Gastroesophageal sphincter (tissue), 4 donors: Measurements from ENCODE around the gene POLR3C. TPM values are rescaled to one million over a fixed set of nuclear protein-coding genes. Genes with fewer than 3 reads are reported as not detected.

Experiments
- ATAC-seq: fragments of 150-250 bp; one replicate; pipeline ENCODE4 v1.9.1; 2016; ENCODE audit warnings: mild to moderate bottlenecking, moderate library complexity
- H3K27ac ChIP-seq, 4 donors: fragments of 200-600 bp; sonication (generic) in 3 of 4; 1 replicate in 3 of 4; 2 replicates in 1 of 4; pipeline ENCODE4 v1.5.1; 2016 to 2019
- H3K27me3 ChIP-seq: fragments of 200-600 bp; sonication (generic); one replicate; pipeline ENCODE4 v1.5.1; 2019
- H3K36me3 ChIP-seq, 2 donors: fragments of 200-600 bp; sonication (generic); one replicate each; pipeline ENCODE4 v1.5.1; 2019; ENCODE audit warnings: control low read depth in 1 of 2
- H3K4me1 ChIP-seq, 3 donors: fragments of 200-600 bp; sonication (generic); 1 replicate in 2 of 3; 2 replicates in 1 of 3; pipeline ENCODE4 v1.5.1; 2016 to 2019; ENCODE audit warnings: control low read depth in 2 of 3
- H3K4me3 ChIP-seq, 2 donors: fragments of 200-600 bp; sonication (generic); one replicate each; pipeline ENCODE4 v1.5.1; 2019; ENCODE audit warnings: mild to moderate bottlenecking in 1 of 2, moderate library complexity in 1 of 2
- H3K9me3 ChIP-seq, 3 donors: fragments of 200-600 bp; sonication (generic); one replicate each; pipeline ENCODE4 v1.5.1; 2017 to 2019; ENCODE audit warnings: control low read depth in 2 of 3
- CTCF ChIP-seq, 4 experiments: fragments of 200-600 bp in 2 of 4; fragments of 450-650 bp in 2 of 4; sonication (generic) in 1 of 4; IDR thresholded peaks; one replicate each; pipeline ENCODE4 v1.5.1; 2017 to 2019; ENCODE audit warnings: antibody characterized with exemption in 4 of 4, mild to moderate bottlenecking in 2 of 4, moderate library complexity in 2 of 4
- EP300 ChIP-seq: sonication (generic); formaldehyde crosslinking; IDR thresholded peaks from one replicate; pipeline ENCODE4 v1.6.1; 2017; ENCODE audit warnings: antibody characterized with exemption, mild to moderate bottlenecking
- POLR2A ChIP-seq, 2 donors: fragments of 450-650 bp; IDR thresholded peaks; one replicate each; pipeline ENCODE4 v1.6.1; 2017; ENCODE audit warnings: antibody characterized with exemption in 2 of 2, mild to moderate bottlenecking in 2 of 2, moderate library complexity in 1 of 2
- POLR2AphosphoS5 ChIP-seq: sonication (generic); formaldehyde crosslinking; IDR thresholded peaks from one replicate; pipeline ENCODE4 v1.6.1; 2017; ENCODE audit warnings: antibody characterized with exemption
- WGBS, 2 donors: methylation state at CpG; one replicate each; pipeline ENCODE4 v1.1.5; 2018; ENCODE audit warnings: low coverage in 1 of 2; 5-methylcytosine and 5-hydroxymethylcytosine counted together
- small RNA-seq, 4 donors: library from RNA; depleted of rRNA; stranded (forward); fragments of <200 nt; gene quantifications; one replicate each; pipeline ENCODE3, GENCODE V24; 2016
- total RNA-seq, 4 donors: library from RNA; depleted of rRNA; stranded (reverse); fragments of >200 nt; gene quantifications; one replicate each; pipeline ENCODE4 v1.1.0, GENCODE V29; 2016

The POLR3C gene
- total RNA-seq, 4 donors from 2014 or later: 24.8 to 37.7 (median 29.9) TPM

GRCh38 chr1:145891143-145891542, 67.1 kb downstream of the POLR3C start:
- 40 to 43% methylated on average over 1 of the region's 1 CpG for WGBS, 2 donors
- Histone ChIP-seq H3K27me3 (no peaks in the 10 kb centered on the region), H3K4me1 (peaks cover 7 to 30% (median 14%) of the 10 kb centered on the region in 3 donors), H3K4me3 (no peak overlapping the region), H3K27ac (peak overlapping the region; percentile 68 to 91 (median 84)), H3K9me3 (no peaks in the 10 kb centered on the region), H3K36me3 (no peaks in the 10 kb centered on the region)
- TF ChIP-seq POLR2AphosphoS5: no peak
- TF ChIP-seq POLR2A (IDR thresholded peaks at IDR 0.05): no peak
- no peak for TF ChIP-seq CTCF (IDR thresholded peaks at IDR 0.05)
- no peak for TF ChIP-seq EP300
- ATAC-seq: no peak

- H3K4me3 ChIP-seq: peak overlapping the region in 1 of 2 donors; percentile 5
- peaks cover 7 to 25% (median 14%) of the 10 kb centered on the region in 3 donors for H3K4me1 ChIP-seq
- TF ChIP-seq EP300 (no peak), CTCF (IDR thresholded peaks at IDR 0.05) (peak; percentile 91 to 98 (median 94))
- H3K9me3 ChIP-seq: no peaks in the 10 kb centered on the region
- 0% methylated on average over 2 to 4 of the region's 6 CpGs for WGBS, 2 donors
- ATAC-seq: peak; percentile 96
- no peaks in the 10 kb centered on the region for H3K36me3 ChIP-seq
- peak overlapping the region; percentile 68 to 91 (median 84) for H3K27ac ChIP-seq
- H3K27me3 ChIP-seq: no peaks in the 10 kb centered on the region
Measured at GRCh38 chr1:145891587-145892485, 67.8 kb downstream of the POLR3C start.

GRCh38 chr1:145892486-145893087, 68.6 kb downstream of the POLR3C start:
- peak overlapping the region; percentile 68 to 91 (median 84) for H3K27ac ChIP-seq
- TF ChIP-seq EP300 (no peak), POLR2AphosphoS5 (no peak), CTCF (IDR thresholded peaks at IDR 0.05) (no peak), POLR2A (IDR thresholded peaks at IDR 0.05) (no peak)
- H3K36me3 ChIP-seq: no peaks in the 10 kb centered on the region
- 38 to 39% methylated on average over 3 of the region's 3 CpGs for WGBS, 2 donors
- peak overlapping the region in 1 of 2 donors; percentile 5 for H3K4me3 ChIP-seq
- H3K27me3 ChIP-seq: no peaks in the 10 kb centered on the region
- H3K9me3 ChIP-seq: no peaks in the 10 kb centered on the region
- H3K4me1 ChIP-seq: peaks cover 7 to 25% (median 14%) of the 10 kb centered on the region in 3 donors
- ATAC-seq: no peak

- Histone ChIP-seq H3K9me3 (no peaks in the 10 kb centered on the region), H3K4me3 (no peak overlapping the region), H3K27ac (peak overlapping the region in 3 of 4 donors; percentile 84 to 91 (median 84)), H3K36me3 (no peaks in the 10 kb centered on the region), H3K27me3 (no peaks in the 10 kb centered on the region), H3K4me1 (peaks cover 7 to 25% (median 14%) of the 10 kb centered on the region in 3 donors)
- no peak for TF ChIP-seq EP300
- no peak for TF ChIP-seq POLR2A (IDR thresholded peaks at IDR 0.05)
- no peak for TF ChIP-seq CTCF (IDR thresholded peaks at IDR 0.05)
- no peak for TF ChIP-seq POLR2AphosphoS5
- no peak for ATAC-seq
- WGBS, 2 donors: 100% methylated on average over 3 of the region's 7 CpGs; no CpG with 5 or more reads in 1 of the 2 donors
Measured at GRCh38 chr1:145893306-145894055, 69.5 kb downstream of the POLR3C start.

Small RNA genes within 50 kb of the gene (small RNA-seq; reads per million reads assigned to genes)
- gene MIR6736: 0 reads per million in 4 donors

Other genes starting within 250 kb of the POLR3C start
- gene GPR89A, start 216.2 kb upstream of the POLR3C start, total RNA-seq: 10 to 100 TPM; 14.6 to 34.6 (median 28.6) TPM
- under 1 TPM in 2 of 4 donors, not detected in 2; 0.46 to 0.87 TPM for gene PDZK1, start 116.8 kb upstream of the POLR3C start, total RNA-seq
- gene CD160, start 104.7 kb upstream of the POLR3C start, total RNA-seq: 1 to 10 TPM in 1 of 4 donors, under 1 TPM in 1, not detected in 2; 0.23 to 1.0 TPM
- gene RNF115, start 105 bp upstream of the POLR3C start, total RNA-seq: 10 to 100 TPM; 34.3 to 54.9 (median 39.9) TPM
- 1 to 10 TPM in 3 of 4 donors, under 1 TPM in 1; 0.40 to 3.5 (median 2.2) TPM for gene NUDT17, start 21.4 kb downstream of the POLR3C start, total RNA-seq
- gene PIAS3, start 34.9 kb downstream of the POLR3C start, total RNA-seq: 10 to 100 TPM; 14.0 to 26.0 (median 19.2) TPM
- 10 to 100 TPM in 1 of 4 donors, 1 to 10 TPM in 3; 5.2 to 13.7 (median 7.9) TPM for gene ANKRD35, start 61.7 kb downstream of the POLR3C start, total RNA-seq
- gene ITGA10, start 85.8 kb downstream of the POLR3C start, total RNA-seq: 1 to 10 TPM; 4.9 to 7.1 (median 5.2) TPM
- gene PEX11B, start 94.5 kb downstream of the POLR3C start, total RNA-seq: 10 to 100 TPM; 22.1 to 29.1 (median 28.1) TPM
- gene RBM8A, start 103.3 kb downstream of the POLR3C start, total RNA-seq: 100 to 1,000 TPM in 3 of 4 donors, 10 to 100 TPM in 1; 75.7 to 135 (median 117) TPM
- gene LIX1L, start 133.8 kb downstream of the POLR3C start, total RNA-seq: 10 to 100 TPM; 37.8 to 53.5 (median 45.3) TPM
- gene ANKRD34A, start 140.4 kb downstream of the POLR3C start, total RNA-seq: 1 to 10 TPM in 1 of 4 donors, under 1 TPM in 2, not detected in 1; 0.62 to 1.9 (median 0.67) TPM
- gene POLR3GL, start 140.5 kb downstream of the POLR3C start, total RNA-seq: 10 to 100 TPM; 32.9 to 44.0 (median 37.6) TPM
- gene TXNIP, start 172.4 kb downstream of the POLR3C start, total RNA-seq: 1,000 to 10,000 TPM; 2,024 to 3,704 (median 2,348) TPM
- gene HJV, start 197.5 kb downstream of the POLR3C start, total RNA-seq: under 1 TPM in 1 of 4 donors, not detected in 3; 0.77 TPM